GM06990 (cell line): Measurements from ENCODE around the gene PTPRF.

Experiments
- DNase-seq: peaks from one replicate; pipeline ENCODE4 v3.0.0-alpha.2; 2011; ENCODE audit not compliant: insufficient read length; ENCODE audit errors: extremely low read depth
- H3K27me3 ChIP-seq: replicated peaks from 2 replicates; pipeline ENCODE4 v1.6.0; 2011; ENCODE audit warnings: low read length; ENCODE audit not compliant: control insufficient read depth, insufficient read depth
- H3K36me3 ChIP-seq: 2 replicates; pipeline ENCODE4 v1.5.1; 2011; ENCODE audit warnings: low read length; ENCODE audit not compliant: control insufficient read depth, insufficient read depth
- H3K4me3 ChIP-seq: replicated peaks from 2 replicates; pipeline ENCODE4 v1.5.1; 2011; ENCODE audit warnings: low read depth, mild to moderate bottlenecking, control low read depth, low read length
- CTCF ChIP-seq: IDR thresholded peaks from 2 replicates; pipeline ENCODE4 v1.5.1; 2011; ENCODE audit warnings: low read length, control low read depth, mild to moderate bottlenecking, inconsistent platforms; ENCODE audit not compliant: insufficient read depth, poor library complexity, severe bottlenecking

The PTPRF gene

GRCh38 chr1:43619314-43619790 lies 88.7 kb downstream of the PTPRF start:
- Histone ChIP-seq H3K36me3 (no peaks in the 10 kb centered on the region), H3K27me3 (no peaks in the 10 kb centered on the region)

GRCh38 chr1:43619996-43620920 lies 89.6 kb downstream of the PTPRF start:
- no peak for DNase-seq
- no peak for TF ChIP-seq CTCF
- Histone ChIP-seq H3K27me3 (no peaks in the 10 kb centered on the region), H3K4me3 (no peak overlapping the region), H3K36me3 (no peaks in the 10 kb centered on the region)

More at GRCh38 chr1:43619314-43619790, 88.7 kb downstream of the PTPRF start:
- TF ChIP-seq CTCF = no peak
- no peak for DNase-seq
- H3K4me3 ChIP-seq = no peak overlapping the region

GRCh38 chr1:43620956-43621355 lies 90.3 kb downstream of the PTPRF start:
- Histone ChIP-seq H3K4me3 (no peak overlapping the region), H3K36me3 (no peaks in the 10 kb centered on the region), H3K27me3 (no peaks in the 10 kb centered on the region)
- TF ChIP-seq CTCF = no peak
- no peak for DNase-seq

- Histone ChIP-seq H3K4me3 (no peak overlapping the region), H3K36me3 (no peaks in the 10 kb centered on the region), H3K27me3 (no peaks in the 10 kb centered on the region)
- DNase-seq = no peak
- TF ChIP-seq CTCF = no peak
Observed at GRCh38 chr1:43621386-43621785, 90.7 kb downstream of the PTPRF start.

GRCh38 chr1:43621861-43622260 lies 91.2 kb downstream of the PTPRF start:
- no peaks in the 10 kb centered on the region for H3K27me3 ChIP-seq
- H3K4me3 ChIP-seq = no peak overlapping the region
- no peak for DNase-seq
- TF ChIP-seq CTCF = no peak
- no peaks in the 10 kb centered on the region for H3K36me3 ChIP-seq
